ENCODE measurements around the gene CPAMD8. TPM values are rescaled to one million over a fixed set of nuclear protein-coding genes. Genes with fewer than 3 reads are reported as not detected.

CPAMD8 gene
- total RNA-seq, 4 donors from 2014 or later, result 2.8 to 18.3 (median 15.7) TPM

DNA sequence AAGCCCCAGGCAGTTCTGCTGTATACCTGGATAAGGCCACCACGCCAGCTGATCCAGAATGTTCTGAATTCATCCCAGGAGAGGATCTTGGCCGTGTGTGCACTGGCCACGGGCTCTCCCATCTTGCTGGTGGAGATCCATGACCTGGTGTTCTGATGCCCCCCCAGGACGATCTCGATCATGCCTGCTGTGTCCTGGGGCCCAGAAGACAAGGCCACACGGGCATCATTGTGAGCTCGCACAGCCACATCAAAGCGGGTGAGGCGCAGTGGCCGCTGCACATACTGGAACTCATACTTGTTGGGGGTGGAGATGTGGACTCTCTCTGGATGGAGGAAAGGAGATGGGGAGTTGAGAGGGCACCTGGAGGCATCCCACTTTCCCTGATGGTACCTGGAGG lies 97.7 kb downstream of the CPAMD8 start:
- Histone ChIP-seq H3K27me3 (no peaks in the 10 kb centered on the region), H3K9me3 (no peaks in the 10 kb centered on the region), H3K4me3 (no peak overlapping the region), H3K36me3 (no peaks in the 10 kb centered on the region), H3K4me1 (no peaks in the 10 kb centered on the region), H3K27ac (no peak overlapping the region)
- TF ChIP-seq POLR2A (IDR thresholded peaks at IDR 0.05), result no peak
- TF ChIP-seq, protein P1, sequence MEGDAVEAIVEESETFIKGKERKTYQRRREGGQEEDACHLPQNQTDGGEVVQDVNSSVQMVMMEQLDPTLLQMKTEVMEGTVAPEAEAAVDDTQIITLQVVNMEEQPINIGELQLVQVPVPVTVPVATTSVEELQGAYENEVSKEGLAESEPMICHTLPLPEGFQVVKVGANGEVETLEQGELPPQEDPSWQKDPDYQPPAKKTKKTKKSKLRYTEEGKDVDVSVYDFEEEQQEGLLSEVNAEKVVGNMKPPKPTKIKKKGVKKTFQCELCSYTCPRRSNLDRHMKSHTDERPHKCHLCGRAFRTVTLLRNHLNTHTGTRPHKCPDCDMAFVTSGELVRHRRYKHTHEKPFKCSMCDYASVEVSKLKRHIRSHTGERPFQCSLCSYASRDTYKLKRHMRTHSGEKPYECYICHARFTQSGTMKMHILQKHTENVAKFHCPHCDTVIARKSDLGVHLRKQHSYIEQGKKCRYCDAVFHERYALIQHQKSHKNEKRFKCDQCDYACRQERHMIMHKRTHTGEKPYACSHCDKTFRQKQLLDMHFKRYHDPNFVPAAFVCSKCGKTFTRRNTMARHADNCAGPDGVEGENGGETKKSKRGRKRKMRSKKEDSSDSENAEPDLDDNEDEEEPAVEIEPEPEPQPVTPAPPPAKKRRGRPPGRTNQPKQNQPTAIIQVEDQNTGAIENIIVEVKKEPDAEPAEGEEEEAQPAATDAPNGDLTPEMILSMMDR (IDR thresholded peaks at IDR 0.05), result no peak
- intact Hi-C loops (cut with DNase I; ENCODE audit: low total_unique reads), result no loop called here
- no peak for DNase-seq

- Histone ChIP-seq H3K27me3 (no peaks in the 10 kb centered on the region), H3K9me3 (no peaks in the 10 kb centered on the region), H3K4me1 (no peaks in the 10 kb centered on the region), H3K27ac (no peak overlapping the region), H3K36me3 (no peaks in the 10 kb centered on the region), H3K4me3 (no peak overlapping the region)
- intact Hi-C loops (cut with DNase I; ENCODE audit: low total_unique reads), result no loop called here
- no peak for TF ChIP-seq POLR2A (IDR thresholded peaks at IDR 0.05)
- TF ChIP-seq, protein P1 (IDR thresholded peaks at IDR 0.05), result no peak
- DNase-seq, result no peak
These were observed 98.3 kb downstream of the CPAMD8 start for GRCh38 chr19:16928351-16928750.

GRCh38 chr19:16927883-16928282 lies 98.7 kb downstream of the CPAMD8 start:
- H3K36me3 ChIP-seq, result no peaks in the 10 kb centered on the region
- no peak for TF ChIP-seq POLR2A (IDR thresholded peaks at IDR 0.05)
- TF ChIP-seq, protein P1 (IDR thresholded peaks at IDR 0.05), result no peak
- no peaks in the 10 kb centered on the region for H3K27me3 ChIP-seq
- DNase-seq, result no peak
- intact Hi-C loops (cut with DNase I; ENCODE audit: low total_unique reads), result no loop called here
- no peak overlapping the region for H3K27ac ChIP-seq
- no peak overlapping the region for H3K4me3 ChIP-seq
- no peaks in the 10 kb centered on the region for H3K4me1 ChIP-seq
- no peaks in the 10 kb centered on the region for H3K9me3 ChIP-seq

- DNase-seq, result no peak
These were observed 103.7 kb downstream of the CPAMD8 start for GRCh38 chr19:16922949-16923348.

DNA sequence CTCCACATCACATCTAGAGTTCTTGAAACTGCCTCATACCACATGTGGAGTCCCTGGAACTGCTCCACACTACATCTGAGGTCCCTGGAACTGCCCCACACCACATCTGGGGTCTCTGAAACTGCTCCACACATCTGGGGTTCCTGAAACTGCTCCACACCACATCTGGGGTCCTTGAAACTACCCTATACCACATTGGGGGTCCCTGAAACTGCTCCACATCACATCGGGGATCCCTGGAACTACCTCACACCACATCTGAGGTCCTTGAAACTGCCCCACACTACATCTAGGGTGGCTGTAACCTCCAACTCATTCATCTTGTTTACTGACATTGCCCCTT lies 104.0 kb downstream of the CPAMD8 start:
- H3K9me3 ChIP-seq, result no peaks in the 10 kb centered on the region
- H3K4me1 ChIP-seq, result no peaks in the 10 kb centered on the region
- H3K4me3 ChIP-seq, result no peak overlapping the region
- H3K36me3 ChIP-seq, result no peaks in the 10 kb centered on the region
- no peak for DNase-seq
- no peaks in the 10 kb centered on the region for H3K27me3 ChIP-seq
- intact Hi-C loops (cut with DNase I; ENCODE audit: low total_unique reads), result no loop called here
- no peak for TF ChIP-seq POLR2A (IDR thresholded peaks at IDR 0.05)
- TF ChIP-seq, protein P1 (IDR thresholded peaks at IDR 0.05), result no peak
- H3K27ac ChIP-seq, result no peak overlapping the region

More at GRCh38 chr19:16922949-16923348, 103.7 kb downstream of the CPAMD8 start:
- no peaks in the 10 kb centered on the region for H3K27me3 ChIP-seq
- TF ChIP-seq, protein P1 (IDR thresholded peaks at IDR 0.05), result no peak
- TF ChIP-seq POLR2A (IDR thresholded peaks at IDR 0.05), result no peak
- no peak overlapping the region for H3K4me3 ChIP-seq
- H3K9me3 ChIP-seq, result no peaks in the 10 kb centered on the region
- intact Hi-C loops (cut with DNase I; ENCODE audit: low total_unique reads), result no loop called here
- no peak overlapping the region for H3K27ac ChIP-seq
- H3K4me1 ChIP-seq, result no peaks in the 10 kb centered on the region
- H3K36me3 ChIP-seq, result no peaks in the 10 kb centered on the region
